Measurements from ENCODE around the gene HOXA11.
A peak's percentile ranks its signal among the peaks of the same experiment; 100 is the strongest.

Gene HOXA11

DNA sequence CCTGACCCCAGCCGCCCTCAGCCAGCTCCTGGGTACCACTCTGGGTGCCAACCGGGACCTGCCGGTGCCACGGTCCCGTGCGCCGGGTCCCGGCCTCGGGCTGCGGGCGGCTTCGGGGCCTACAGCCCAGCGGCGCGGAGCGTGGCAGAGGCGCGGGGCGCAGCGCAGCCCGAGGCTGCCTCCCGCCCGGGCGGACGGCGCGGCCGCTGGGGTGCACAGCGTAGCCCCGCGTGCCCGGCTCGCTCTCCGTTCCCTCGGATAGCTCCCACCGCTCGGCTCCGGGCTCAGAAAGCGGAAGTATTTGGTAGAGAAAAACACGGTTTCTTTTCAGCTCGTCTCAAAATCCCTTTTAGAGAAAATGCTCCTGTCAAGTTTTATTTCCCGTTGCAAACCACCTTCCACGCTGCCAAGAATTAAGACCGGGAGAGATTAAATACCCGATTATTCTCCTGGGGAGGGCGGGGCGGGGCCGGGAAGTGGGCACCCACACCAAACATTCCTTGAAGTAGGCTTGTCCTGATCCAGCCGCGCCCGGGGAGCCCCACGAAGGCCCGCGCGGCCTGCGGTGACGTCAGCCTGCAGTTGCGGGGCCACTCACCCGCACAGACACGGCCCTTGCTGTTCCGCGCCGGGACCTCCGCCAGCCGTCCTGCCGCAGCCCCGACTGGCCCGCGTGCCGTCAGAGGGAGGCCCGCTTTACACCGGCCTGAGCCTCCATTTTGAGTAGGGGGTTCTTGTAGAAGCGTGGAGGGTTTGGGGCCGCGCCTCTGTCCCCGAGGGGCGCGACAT is 7.7 kb upstream of the HOXA11 start:
- H3K27ac Mint-ChIP-seq = no peak overlapping the region
- H3K36me3 Mint-ChIP-seq (ENCODE audit: low read depth) = peaks cover 7% of the 10 kb centered on the region
- no peaks in the 10 kb centered on the region for H3K9me3 Mint-ChIP-seq
- DNase-seq (ENCODE audit: low spot score) = no peak
- peaks cover 89% of the 10 kb centered on the region for H3K27me3 Mint-ChIP-seq (ENCODE audit: low read depth)
- H3K4me1 Mint-ChIP-seq (ENCODE audit: low read depth) = peaks cover 9% of the 10 kb centered on the region
- H3K4me3 Mint-ChIP-seq = no peak overlapping the region

DNA sequence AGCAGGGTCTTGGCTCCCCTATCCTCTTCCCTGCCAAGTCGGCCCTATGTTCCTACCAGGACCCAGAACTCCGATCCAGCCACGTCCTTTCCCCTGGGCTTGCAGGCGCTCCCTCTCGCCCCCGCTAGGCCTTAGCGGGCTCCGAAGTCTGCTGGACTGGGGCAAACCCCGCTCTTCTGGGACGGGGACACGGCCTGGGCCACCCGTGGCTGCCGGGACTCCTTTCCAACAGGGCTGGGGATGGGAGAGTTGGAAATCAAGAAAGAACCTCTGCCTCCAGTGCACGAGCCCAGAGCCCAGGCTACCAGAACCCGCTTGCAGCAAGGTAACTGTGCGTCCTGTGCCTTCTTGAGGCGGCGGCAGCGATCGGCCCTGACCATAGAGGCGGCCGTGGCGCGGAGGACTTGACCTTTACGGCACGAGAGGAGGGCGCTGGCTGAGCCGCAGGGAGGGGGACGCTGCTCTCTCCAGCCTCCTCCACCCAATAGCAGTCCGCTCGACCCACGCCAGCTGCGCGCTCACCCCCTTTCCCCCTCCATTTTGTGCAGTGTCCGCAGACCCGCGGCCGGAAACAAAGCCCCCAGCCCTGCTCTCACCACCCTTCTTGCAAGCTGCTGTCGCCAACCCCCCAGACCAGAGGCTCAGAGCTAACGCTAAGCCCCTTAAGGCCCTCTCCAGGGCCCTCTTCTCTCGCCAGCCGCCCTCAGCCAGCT is 7.0 kb upstream of the HOXA11 start:
- Mint-ChIP-seq H3K4me3 (no peak overlapping the region), H3K9me3 (no peaks in the 10 kb centered on the region)
- no peak for DNase-seq (ENCODE audit: low spot score)

DNA sequence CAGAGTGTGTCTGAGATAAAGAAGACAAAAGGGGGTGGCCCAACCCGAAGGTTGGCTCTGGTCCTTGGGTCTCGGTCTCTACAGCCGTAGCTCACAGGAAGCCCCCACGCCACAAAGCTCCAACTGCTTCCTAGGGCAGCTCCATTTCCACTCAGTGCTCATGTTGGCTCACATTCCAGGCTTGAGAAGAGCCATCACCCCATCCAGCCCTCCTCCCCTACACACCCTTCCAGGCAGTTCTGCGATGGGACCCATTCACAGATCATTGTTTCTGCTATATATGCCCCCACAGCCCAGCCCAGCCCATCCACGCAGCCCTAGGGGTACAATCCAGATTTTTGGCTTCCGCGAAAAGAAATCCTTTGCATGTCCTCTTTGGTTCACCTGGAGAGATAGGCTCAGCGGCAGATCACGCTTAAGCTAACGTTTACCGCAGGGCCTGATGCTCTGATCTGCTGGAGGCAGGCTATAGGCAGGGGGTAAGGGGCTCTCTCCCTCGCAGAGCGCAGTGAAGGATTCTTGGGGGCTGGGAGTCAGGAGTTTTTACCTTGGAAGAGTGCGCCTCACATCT is 6.2 kb upstream of the HOXA11 start:
- Mint-ChIP-seq H3K4me1 (ENCODE audit: low read depth) (peaks cover 12% of the 10 kb centered on the region), H3K27me3 (ENCODE audit: low read depth) (peaks cover 89% of the 10 kb centered on the region), H3K9me3 (no peaks in the 10 kb centered on the region), H3K4me3 (no peak overlapping the region), H3K27ac (peak overlapping the region; percentile 31), H3K36me3 (ENCODE audit: low read depth) (peaks cover 7% of the 10 kb centered on the region)
- DNase-seq (ENCODE audit: low spot score) = no peak

More for the DNA sequence above, 7.0 kb upstream of the HOXA11 start:
- peaks cover 12% of the 10 kb centered on the region for H3K4me1 Mint-ChIP-seq (ENCODE audit: low read depth)
- H3K27ac Mint-ChIP-seq = no peak overlapping the region
- H3K27me3 Mint-ChIP-seq (ENCODE audit: low read depth) = peaks cover 89% of the 10 kb centered on the region
- peaks cover 7% of the 10 kb centered on the region for H3K36me3 Mint-ChIP-seq (ENCODE audit: low read depth)

DNA sequence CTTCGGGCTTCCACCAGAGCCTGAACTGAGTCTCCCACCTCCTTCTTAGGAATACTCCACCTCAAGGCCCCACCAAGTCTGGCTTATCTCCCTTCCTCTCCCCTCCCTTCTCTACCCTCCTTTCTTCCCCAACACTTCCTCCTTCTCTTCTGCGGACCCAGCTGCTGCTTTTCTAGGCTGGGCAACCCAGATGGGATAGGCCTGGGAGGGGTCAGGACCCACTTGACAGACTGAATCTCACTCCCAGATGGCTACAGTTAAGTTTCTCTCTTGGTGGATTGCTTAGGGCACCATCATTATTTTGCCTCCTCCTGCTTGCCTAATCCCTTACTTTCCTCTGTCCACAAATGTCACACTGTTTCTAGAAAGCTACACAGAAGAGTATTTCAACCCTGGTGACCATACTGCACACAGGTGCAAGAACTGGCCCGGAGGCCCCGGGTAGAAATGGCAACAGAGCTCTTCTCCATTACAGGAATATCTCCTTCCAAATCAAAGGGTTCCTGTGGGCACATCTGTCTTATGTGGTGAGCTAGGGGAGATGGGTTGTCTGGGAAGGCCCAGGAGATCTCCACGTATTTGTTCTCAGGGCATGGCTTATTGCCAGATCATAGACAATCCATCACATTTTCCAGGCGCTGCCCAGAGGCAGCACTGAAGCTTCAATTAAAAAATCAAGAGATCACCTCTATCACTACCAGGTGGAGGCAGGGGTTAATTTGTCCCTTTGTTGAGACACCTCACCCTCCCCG is 5.1 kb upstream of the HOXA11 start:
- H3K27me3 Mint-ChIP-seq (ENCODE audit: low read depth) = peaks cover 95% of the 10 kb centered on the region
- peaks cover 7% of the 10 kb centered on the region for H3K36me3 Mint-ChIP-seq (ENCODE audit: low read depth)
- peaks cover 3% of the 10 kb centered on the region for H3K9me3 Mint-ChIP-seq
- no peak overlapping the region for H3K27ac Mint-ChIP-seq
- peaks cover 19% of the 10 kb centered on the region for H3K4me1 Mint-ChIP-seq (ENCODE audit: low read depth)
- no peak overlapping the region for H3K4me3 Mint-ChIP-seq
- DNase-seq (ENCODE audit: low spot score) = no peak

DNA sequence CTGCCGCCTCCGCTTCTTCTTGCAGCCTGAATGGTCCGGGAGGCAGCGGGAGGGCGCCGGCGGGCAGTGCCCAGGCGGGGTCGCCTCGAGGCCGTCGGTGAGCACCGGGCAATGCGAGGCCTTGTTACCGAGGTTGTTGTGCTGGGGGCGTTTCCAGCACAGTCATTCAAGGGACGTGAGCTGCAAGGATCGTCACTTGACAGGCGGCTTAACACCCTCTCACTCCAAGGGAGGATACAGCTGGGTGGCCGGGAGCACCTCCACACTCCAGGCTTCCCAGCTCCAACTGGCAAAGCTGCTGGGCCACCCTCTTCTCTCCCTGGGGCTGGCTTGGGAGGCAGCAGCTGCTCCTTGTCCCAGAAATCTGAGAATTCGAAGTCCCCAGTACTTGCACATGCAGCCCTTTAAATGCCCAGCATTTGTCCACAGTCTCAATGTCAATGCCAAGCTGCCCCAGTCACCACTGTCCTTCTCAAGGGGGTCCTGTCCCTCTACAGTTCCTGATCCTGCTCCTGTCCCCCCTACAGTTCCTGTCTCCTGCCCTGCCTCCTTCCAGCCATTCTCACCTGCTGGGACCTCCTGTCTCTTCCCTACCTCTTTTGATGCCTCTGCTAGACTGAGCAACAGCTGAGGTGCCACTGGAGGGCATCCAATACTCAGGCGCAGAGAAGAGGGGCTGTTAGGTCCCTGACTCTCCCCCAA is 4.4 kb upstream of the HOXA11 start:
- Mint-ChIP-seq H3K27me3 (ENCODE audit: low read depth) (peaks cover 94% of the 10 kb centered on the region), H3K4me3 (no peak overlapping the region), H3K27ac (no peak overlapping the region), H3K36me3 (ENCODE audit: low read depth) (peaks cover 7% of the 10 kb centered on the region), H3K4me1 (ENCODE audit: low read depth) (peaks cover 24% of the 10 kb centered on the region), H3K9me3 (peaks cover 3% of the 10 kb centered on the region)
- no peak for DNase-seq (ENCODE audit: low spot score)

DNA sequence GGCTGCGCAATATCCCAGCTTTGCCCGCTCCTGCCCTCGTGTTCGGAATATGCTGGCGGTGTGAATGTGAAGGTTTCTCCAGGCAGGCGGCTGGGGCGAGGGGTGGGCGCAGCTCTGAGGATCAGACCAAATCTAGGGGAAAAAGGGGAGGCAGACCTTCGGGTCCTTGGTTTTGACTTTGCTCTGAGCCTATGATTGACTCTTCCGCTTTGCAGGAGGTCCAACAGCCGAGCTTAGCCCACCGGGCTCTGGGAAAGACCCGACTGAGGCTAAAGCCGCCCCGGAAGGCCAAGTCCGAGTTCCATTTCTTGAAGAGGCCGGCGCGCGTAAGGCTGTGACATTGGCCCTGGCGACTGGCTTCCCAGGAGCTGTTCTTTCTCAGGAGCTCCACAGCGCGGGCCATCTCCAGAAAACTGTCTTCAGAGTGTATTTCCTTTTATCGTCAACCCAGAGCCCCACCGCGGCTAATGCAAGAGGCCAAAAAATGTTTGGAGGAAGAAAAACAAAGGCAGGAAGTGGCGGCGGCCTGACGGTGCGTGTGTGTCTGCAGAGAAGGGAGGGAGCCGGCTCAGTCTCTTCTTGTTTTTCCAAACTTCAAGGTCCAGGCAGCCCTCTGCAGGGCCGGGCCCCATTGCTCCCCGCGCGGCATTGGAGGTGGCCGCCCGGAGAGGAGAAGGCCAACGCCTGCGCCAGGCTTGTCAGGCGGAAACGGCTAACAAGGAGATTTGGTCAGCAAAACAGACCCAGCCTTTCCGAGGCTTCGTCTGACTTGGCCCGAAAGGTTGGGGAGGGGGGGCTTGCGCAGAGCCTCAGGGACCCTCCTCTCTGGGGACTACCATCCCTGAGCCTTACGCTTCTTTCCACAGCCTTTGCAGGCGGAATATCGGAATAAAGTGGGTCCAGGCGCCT is 3.6 kb upstream of the HOXA11 start:
- Mint-ChIP-seq H3K4me1 (ENCODE audit: low read depth) (peaks cover 24% of the 10 kb centered on the region), H3K27ac (peak overlapping the region; percentile 23), H3K9me3 (peaks cover 3% of the 10 kb centered on the region), H3K27me3 (ENCODE audit: low read depth) (peaks cover 94% of the 10 kb centered on the region), H3K4me3 (peak overlapping the region; percentile 66), H3K36me3 (ENCODE audit: low read depth) (peaks cover 7% of the 10 kb centered on the region)
- DNase-seq (ENCODE audit: low spot score) = no peak

DNA sequence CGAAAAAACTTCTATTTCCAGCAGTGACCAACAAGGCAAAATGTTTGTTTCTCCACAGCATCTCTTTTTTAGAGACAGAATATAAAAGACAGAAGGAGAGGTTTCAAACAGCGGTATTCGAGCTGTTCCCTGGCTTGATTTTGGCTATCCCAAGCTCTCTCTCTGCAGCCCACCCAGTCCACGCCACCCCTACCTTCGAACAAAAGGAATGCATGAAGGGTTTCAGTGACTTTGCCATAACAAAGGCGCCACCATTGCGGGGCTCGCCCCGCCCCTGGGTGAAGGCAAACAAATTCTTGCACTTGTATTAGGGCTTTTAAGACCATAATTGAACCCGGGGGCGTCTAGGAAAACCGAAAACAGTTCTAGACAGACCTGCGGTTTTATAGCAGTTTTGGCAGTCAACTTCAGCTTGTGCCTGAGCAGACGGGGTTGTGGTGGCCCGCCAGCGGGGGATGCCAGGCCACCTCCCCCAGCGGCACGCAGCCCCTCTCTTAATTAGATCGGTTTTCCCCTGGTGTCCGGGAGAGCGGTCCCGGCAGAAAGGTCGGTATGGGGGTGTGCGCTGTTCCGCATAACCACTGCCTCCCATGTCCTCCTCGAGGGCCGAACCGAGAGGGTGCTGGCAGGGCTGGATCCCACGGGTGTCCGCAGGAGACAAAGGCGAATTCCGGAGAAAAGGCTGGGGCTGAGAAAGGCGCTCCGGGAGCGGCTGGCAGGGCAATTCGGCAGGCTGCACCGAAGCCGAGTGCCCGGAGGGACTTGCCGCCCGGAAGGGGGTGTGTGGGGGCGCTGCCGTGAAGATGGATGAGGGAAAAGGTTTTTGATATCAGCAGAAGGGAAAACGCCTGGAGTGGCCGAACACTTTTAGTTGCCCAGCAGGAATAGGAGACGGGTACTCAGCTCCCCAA is 2.7 kb upstream of the HOXA11 start:
- Mint-ChIP-seq H3K4me3 (peak overlapping the region; percentile 66), H3K27ac (no peak overlapping the region), H3K4me1 (ENCODE audit: low read depth) (peaks cover 24% of the 10 kb centered on the region), H3K36me3 (ENCODE audit: low read depth) (peaks cover 8% of the 10 kb centered on the region), H3K9me3 (peaks cover 3% of the 10 kb centered on the region), H3K27me3 (ENCODE audit: low read depth) (peaks cover 94% of the 10 kb centered on the region)
- DNase-seq (ENCODE audit: low spot score) = no peak

DNA sequence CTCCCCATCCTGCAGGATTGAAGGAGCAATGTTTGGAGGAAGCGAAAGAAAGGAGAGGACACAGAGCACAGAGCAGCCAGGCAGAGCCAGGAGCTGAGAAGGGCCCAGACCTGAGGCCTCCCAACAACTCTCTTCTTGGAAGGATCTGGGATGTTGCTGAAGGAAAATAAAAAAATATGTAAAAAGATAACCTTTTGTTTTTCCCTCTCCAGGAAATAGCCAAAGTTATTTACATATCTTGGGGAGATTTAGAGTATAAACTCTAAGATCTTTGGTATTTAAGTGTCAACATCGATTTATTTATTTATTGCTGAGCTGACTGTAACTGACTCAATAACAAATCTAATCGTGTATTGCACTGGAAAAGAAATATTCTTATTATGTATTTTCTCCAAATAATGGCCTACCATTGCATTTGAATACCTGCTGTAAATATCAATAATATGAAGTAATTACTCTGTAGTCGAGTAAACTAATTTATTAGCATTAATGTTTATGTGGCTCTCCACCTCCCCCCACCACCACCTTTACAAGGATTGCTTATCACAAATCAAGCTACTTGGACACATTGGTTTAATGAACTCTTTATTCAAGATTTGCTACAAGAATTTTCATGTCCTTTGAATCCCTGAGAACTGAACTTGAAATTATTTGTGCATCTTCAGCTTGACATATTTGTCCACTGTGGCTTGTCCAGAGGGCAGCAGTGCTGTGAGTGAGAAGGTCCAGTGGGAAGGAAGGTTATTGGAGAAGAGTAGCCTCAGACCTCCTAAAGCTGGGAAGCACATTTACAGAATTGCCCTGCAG is 1.8 kb upstream of the HOXA11 start:
- H3K27me3 Mint-ChIP-seq (ENCODE audit: low read depth) = peaks cover 96% of the 10 kb centered on the region
- no peak for DNase-seq (ENCODE audit: low spot score)
- peak overlapping the region; percentile 3 for H3K4me3 Mint-ChIP-seq
- H3K9me3 Mint-ChIP-seq = peaks cover 3% of the 10 kb centered on the region
- peaks cover 24% of the 10 kb centered on the region for H3K4me1 Mint-ChIP-seq (ENCODE audit: low read depth)
- H3K36me3 Mint-ChIP-seq (ENCODE audit: low read depth) = peaks cover 9% of the 10 kb centered on the region
- no peak overlapping the region for H3K27ac Mint-ChIP-seq

DNA sequence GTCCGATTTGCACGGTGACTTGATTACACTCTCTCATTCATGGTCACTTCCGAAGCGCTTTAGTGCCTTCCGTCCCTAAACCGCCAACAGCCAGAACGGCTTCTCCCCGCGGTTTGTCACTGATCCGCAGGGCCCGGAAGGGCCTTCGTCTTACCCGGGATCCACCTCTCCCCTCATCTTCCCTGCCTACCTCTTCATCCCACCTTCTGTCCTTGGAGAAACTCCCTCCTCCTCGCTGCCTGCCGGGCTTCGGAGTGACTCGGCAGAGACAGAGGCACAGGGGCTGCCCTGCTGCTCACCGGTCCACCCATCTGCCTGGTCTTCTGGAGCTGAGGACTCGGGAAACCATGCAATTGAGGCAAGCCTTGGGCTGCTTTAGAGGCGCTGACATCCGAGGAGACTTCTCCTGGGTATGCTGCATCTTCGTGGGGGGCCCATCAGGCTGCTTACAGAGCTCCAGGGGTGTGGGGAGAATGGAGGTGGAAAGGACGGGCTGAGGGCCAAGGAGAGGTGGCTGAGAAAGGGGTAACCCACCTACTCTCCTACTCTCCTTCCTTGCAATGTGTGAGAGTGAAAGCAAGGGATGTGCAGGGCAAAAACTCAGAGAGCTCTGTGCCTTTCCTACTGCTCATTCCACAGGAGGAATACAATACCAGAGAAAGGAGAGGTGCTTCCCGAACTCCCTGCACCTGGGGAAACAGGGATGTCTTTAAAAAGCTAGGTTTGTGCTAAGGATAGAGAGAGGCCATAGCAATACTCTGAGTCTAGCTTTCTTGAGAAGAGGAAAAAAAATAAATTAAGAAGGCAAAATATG is 1.0 kb upstream of the HOXA11 start:
- peak overlapping the region; percentile 75 for H3K27ac Mint-ChIP-seq

DNA sequence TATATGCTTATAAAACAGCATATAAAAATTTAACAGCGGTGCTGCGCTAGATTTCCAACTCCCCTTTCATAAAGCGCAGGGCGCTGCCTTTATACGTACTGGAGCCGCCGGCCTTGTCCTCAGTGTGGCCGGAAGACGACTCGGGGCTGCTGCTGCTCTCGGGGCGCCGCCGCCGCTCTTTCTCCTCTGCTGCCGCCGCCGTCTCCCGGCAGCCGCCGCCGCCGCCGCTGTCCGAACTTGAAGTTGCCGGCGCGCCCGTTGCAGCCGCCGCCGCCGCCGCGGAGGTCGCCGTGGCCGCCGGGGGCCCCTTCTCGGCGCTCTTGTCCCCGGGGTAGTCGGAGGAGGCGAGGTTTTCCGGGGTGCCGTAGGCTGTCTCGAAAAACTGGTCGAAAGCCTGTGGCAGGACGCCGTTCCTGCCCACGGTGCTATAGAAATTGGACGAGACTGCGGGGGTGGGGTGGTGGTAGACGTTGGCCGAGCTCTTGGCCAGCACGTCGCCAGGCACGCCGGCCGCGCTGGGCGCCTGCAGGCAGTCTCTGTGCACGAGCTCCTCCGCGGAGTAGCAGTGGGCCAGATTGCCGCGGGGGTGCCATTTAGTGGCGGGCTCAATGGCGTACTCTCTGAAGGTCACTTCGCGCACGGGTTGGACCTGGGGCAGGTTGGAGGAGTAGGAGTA is 557 bp downstream of the HOXA11 start:
- Mint-ChIP-seq H3K27me3 (ENCODE audit: low read depth) (peaks cover 88% of the 10 kb centered on the region), H3K36me3 (ENCODE audit: low read depth) (peaks cover 9% of the 10 kb centered on the region), H3K4me1 (ENCODE audit: low read depth) (peaks cover 28% of the 10 kb centered on the region), H3K27ac (peak overlapping the region; percentile 74), H3K4me3 (peak overlapping the region; percentile 55), H3K9me3 (peaks cover 3% of the 10 kb centered on the region)
- no peak for DNase-seq (ENCODE audit: low spot score)

More for the DNA sequence above, 1.0 kb upstream of the HOXA11 start:
- Mint-ChIP-seq H3K9me3 (peaks cover 3% of the 10 kb centered on the region), H3K4me3 (peak overlapping the region; percentile 69), H3K27me3 (ENCODE audit: low read depth) (peaks cover 95% of the 10 kb centered on the region), H3K4me1 (ENCODE audit: low read depth) (peaks cover 24% of the 10 kb centered on the region), H3K36me3 (ENCODE audit: low read depth) (peaks cover 9% of the 10 kb centered on the region)
- no peak for DNase-seq (ENCODE audit: low spot score)

All from T-helper 2 cell treated with Interferon-gamma antibody and Interleukin-4, amounts not matched to agents 5 μg/mL and 100 μg/mL, for 36 hours (primary cell).